ENCODE results near the gene VTI1A. TPM values are rescaled to one million over a fixed set of nuclear protein-coding genes. Genes with fewer than 3 reads are reported as not detected.

Gene VTI1A
- total and polyA plus RNA-seq, 2 of the 8 experiments (the other 6 are each of a cell fraction or from before 2014, with no cell fraction given) = 6.0 to 20.0 TPM

DNA sequence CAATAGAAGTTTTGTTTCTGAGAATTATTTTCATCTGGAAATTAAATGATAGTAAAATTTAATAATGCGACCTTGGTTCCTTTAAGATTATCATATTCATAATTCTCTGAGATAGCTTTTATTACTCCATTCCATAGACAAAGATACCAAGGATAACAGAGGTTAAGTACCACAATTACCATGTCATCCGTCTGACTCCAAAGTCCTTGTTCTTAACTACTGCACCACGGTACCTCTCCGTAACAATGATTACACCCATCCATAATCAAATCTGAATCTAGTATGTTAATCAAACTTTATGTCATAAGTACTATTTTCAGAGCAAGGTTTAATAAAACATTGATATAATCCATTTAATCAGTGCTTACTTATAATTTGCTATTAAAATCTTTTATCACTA is 8.7 kb upstream of the VTI1A start (continued):
- TF ChIP-seq TCF12 (IDR thresholded peaks at IDR 0.05; ENCODE audit: low read depth, low read length) = no peak
- no peak for TF ChIP-seq JUN (IDR thresholded peaks at IDR 0.05; ENCODE audit: low read depth, low read length)
- no peak for TF ChIP-seq KDM1A (IDR thresholded peaks at IDR 0.05; ENCODE audit: borderline replicate concordance, low read length)
- no peak for TF ChIP-seq SIRT6 (IDR thresholded peaks at IDR 0.05; ENCODE audit: low read length)
